Frontal cortex (tissue), 4 donors: ENCODE data around the gene AQP6. TPM values are rescaled to one million over a fixed set of nuclear protein-coding genes. Genes with fewer than 3 reads are reported as not detected.
"Not testable (repeated sequence)": the region's sequence is repeated elsewhere in the genome, so short reads cannot be mapped to it uniquely, and the experiment has no call there.

Source experiments
- DNase-seq, 2 donors: peaks; one replicate each; pipeline ENCODE4 v3.0.0; 2012; ENCODE audit warnings: low spot score in 2 of 2
- FAIRE-seq: peaks from 2 replicates; lab custom pipeline; 2012; peaks lifted over from hg19 to GRCh38; lab: Jason Lieb, UNC
- total RNA-seq: library from RNA; depleted of rRNA; stranded (reverse); fragments of >200 nt; gene quantifications from one replicate; pipeline ENCODE4 v1.2.3, GENCODE V29; 2014
- donor health status: control.
- donor health status: control.
- donor health status: control.

Gene AQP6
- total RNA-seq, 1 donor from 2014 or later: not detected

DNA sequence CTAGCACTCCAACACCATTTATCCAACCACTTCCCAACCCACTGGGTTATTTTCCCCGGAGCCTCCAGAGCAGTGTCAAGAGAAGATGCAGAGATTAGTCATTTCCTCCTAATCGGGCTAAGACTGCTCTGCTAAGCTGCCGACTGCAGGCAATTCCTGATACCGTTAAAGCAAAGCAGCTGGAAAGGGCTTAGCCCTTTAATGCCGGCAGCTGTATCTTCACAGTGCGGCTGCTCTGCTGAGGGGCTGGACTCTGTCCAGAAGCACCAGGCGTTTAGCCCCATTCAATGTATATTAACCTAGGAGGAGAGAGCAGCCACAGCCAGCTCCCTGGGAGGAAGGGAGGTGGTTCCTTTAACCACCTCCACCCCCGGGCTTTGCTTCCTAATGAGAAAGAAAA is 11.1 kb downstream of the AQP6 start:
- no peak for FAIRE-seq
- DNase-seq: no peak

DNA sequence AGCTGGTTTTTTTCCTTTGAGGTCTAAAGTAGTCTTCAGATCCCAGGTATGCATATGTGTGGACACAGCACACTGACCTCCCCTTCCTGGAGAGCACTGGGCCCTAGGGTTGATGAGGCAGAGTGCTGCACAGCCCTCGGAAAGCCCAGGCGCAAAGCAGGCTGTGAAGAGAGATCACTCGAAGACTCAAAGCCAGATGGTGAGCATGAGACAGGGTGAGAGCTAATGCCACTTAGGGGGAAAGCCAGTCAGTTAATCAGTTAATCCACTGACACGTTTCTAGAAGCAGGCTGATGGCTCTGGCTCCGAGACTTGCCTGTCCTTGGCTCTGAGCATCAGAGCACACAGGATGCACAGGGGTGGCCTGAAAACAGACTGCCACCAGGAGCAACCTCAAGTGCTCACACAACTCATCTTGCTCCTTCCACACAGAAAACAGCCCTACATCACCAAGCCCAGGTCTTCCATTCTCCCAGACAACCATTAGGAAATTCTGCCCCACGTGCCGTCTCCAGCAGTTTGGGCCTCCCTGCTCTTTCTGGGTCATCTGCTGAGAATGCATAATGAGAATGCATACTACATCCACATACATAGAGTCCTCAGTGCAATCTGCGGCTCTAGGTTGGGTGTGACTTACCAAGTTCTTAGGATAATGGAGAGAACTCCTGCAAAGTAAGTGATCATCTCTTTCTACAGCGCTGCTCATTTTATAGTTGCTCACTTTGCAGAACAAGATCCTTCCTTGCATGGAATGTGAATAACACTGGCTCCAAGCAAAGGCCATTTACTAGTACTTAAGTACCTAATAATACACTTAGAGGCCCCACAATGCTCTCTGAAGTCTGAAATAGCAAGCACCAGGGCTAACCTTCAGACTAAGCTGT is 12.0 kb downstream of the AQP6 start:
- DNase-seq (no peak), FAIRE-seq (no peak)

DNA sequence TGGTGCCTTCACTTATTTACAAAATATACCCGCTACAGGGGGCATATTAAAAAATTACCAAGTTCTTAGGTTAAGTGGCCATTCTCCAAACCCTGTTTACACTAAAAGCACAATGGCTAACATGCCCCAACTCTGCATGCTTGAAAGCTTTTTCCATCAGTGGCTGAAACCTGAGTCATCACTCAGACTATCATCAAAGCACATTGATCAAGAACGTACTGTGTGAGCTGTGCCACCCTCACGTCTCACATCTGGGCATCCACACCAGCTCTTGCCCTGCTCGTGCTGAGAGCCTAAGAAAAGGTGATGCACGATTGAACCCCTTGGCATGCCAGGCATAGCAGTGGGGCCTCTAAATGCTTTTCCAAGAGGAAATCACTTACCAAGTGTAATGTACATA is 13.2 kb downstream of the AQP6 start:
- FAIRE-seq: no peak
- DNase-seq: no peak

DNA sequence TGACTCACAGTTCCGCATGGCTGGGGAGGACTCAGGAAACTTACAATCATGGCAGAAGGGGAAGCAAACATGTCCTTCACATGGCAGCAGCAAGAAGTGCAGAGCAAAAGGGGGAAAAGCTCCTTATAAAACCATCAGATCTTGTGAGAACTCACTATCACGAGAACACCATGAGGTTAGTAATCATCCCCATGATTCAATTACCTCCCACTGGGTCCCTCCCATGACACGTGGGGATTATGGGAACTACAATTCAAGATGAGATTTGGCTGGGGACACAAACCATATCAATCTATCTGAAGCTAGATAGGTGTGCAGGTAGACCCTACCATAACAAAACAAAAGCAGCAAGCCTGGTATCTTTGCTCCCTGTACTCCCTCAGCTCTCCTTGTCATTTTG is 13.7 kb downstream of the AQP6 start:
- FAIRE-seq: not testable (repeated sequence)

DNA sequence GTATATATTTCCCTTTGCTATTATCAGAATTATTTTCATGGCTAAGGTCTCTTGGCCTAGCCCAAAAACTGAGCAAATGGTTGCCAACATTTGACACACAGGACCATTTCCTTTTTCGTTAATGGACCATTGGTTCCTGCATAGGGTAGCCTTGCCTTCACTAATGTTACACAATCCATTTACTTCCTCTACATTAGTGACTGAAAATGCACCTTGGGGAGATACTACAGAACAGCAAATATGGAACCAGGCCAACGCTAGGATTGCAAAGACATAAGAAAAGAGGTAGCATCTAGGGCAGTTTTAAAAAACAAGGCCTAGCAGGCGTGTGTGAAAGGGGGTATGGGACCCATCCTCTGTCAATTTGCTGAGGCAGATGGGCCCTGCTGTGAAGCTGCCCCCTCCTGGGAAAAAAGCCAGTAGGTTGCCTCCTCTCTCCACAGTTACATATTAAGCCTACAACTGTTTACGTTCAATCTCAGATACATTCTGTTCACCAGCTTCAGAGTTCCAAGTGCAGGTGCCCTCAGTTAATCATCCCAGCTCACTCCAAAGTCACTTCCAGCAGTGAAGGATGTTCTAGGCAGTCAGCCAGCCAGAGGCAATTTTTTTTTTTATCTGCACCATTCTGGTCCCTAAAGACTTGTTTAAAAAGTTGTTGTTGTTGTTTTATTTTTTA is 15.0 kb downstream of the AQP6 start:
- DNase-seq (no peak), FAIRE-seq (no peak)

More for the DNA sequence above, 13.7 kb downstream of the AQP6 start:
- not testable (repeated sequence) for DNase-seq

DNA sequence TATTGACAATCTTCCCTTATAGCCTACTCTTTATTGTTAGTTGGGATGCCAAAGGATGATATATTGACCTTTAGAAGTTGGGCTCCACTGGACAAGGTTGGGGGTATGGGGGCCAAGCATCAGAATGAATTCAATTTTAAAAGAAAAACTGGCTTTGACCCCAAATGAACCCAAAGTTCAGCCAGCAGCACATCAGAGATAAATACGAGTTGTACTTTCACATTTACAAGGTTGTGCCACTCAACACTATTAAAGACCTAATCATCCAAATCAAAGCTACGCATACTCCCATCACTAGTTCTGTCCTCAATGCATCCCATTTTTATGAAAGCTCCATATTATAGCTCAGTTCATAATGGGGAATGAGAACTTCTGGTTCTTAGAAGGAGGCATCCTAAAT is 16.7 kb downstream of the AQP6 start:
- DNase-seq, FAIRE-seq: not testable (repeated sequence)

DNA sequence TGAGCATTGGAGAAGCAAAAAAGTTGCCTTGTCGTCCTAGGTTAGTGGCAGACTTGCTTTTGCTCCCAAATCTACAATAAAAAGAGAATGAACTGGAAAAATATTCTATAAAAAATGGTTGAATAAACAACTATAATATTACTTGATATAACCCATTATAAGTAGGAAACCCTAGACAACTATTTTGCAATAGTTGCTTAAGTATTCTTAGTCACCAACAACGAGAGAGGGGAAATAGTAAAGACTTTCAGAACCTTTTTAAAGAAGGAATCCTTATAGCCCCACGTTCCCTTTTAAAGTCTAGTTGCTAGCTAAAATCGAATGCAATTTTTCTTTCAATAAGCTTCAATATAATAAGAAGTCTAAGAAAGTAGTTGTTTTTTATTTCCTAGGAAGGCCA is 17.5 kb downstream of the AQP6 start:
- FAIRE-seq: no peak
- DNase-seq: no peak

DNA sequence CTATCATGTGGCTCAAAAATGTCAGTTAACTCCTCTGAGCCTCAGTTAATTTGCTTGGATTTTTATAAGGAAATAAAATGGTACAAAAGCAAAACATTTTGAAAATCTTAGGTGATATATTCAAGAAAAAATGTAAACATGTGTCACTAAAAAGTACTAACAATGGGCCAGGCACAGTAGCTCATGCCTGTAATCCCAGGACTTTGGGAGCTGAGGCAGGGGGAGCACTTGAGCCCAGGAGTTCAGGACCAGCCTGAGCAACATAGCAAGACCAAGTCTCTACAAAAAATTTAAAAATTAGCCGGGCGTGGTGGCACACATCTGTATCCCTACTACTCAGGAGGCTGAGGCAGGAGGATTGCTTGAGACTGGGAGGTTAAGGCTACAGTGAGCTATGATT is 25.7 kb downstream of the AQP6 start:
- no peak for FAIRE-seq
- DNase-seq: no peak

DNA sequence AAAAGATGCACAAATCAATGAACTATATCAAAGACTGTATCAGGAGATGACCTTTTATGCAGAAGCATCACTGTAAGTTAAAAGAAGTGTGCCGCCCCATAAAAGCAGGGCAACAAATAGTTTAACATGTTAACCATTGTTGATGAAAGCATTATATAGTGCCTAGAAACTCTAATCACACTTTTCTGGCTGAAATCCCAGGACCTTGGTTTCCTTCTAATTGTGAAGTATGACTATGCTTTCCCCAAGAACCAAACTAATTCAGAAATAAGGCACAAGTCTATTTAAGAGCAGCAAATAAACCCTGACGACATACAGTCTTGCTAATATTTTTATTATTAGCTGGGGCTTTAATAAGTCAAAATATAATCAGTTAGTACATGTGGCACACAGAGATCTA is 30.8 kb downstream of the AQP6 start:
- no peak for FAIRE-seq
- no peak for DNase-seq

DNA sequence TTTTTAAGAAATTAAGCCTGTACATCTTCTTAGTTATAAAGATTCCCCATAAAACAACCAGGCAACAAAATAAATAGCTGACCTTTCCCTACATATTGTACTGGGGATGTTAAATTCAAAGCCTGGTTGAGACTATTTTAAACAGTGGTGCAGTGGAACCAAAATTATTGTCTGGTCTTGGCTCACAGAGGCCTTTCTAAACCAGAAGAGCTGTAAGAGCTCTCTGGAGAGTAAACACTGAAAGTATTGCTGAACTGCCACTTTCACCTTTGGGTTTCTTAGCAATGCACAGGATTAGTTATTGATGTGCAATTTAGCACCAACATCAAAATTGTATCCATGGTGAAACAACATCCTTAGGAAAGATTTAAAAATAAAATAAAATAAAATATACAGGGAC is 31.9 kb downstream of the AQP6 start:
- FAIRE-seq (no peak), DNase-seq (no peak)

DNA sequence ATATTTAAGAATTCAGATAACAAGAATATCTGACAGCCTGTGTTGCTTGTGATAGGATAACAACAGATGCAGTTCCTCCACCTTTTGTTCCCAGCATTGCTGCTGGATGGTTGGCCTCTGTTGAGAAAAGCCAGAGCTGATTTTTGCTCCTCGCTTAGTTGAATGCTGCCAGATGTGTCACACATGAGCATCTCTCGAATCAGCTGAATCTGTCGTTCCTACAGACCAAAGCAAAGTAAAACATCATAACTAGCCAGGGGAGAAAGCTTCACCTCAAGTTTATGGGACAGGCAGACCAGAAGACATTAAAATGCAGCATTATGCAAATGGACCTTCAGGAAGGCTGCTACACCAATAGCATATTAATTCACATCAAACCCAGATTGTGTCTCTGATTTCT is 32.4 kb downstream of the AQP6 start:
- no peak for FAIRE-seq
- no peak for DNase-seq

DNA sequence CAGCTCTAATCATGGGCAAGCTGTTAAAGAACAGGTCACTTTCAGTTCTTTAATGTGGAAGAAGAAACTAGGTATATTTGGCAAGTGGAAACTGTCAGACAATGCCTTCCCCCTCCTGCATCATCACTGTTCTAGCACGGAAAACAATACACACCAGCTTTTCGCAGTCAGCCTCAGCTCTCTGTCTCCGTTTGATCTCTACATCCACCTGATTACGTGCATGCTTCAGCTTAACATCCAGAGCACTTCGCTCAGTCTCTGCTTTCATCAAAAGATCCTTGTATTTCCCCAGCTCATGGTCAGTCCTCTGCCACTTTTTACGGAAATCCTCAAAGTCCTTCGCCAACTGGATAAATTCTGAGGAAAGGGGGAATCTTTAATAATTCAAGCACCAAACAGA is 33.5 kb downstream of the AQP6 start:
- FAIRE-seq (no peak), DNase-seq (no peak)

DNA sequence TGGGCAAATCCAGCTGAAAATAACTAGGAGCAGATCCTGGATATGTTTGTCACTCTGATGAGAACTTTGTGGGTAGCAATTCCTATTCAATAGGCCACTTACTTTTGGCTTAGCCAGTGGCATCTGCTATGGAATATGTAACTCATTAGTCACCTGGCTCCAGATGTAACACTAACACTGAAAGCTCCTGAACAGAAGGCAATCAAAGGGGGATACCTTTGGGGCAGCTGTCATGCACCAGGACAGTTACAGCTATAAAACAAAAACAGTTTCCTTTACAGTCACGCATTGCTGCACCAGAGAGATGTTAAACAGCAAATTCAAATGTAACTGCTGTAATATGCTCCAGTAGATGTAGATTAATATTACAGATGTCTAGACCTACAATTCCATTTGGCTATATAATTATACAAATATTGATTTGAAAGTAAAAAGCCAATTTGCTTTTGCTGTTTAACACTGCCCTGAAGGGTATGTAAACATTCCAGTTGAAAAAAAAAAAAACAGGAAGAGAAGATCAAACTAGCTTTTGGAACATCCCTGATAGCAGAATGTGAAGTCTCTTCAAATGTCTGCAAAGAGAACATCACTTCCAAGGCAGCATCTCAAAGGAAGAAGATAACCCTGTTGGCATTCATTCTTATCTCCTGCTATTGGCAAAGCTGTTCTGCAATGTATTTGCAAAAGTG is 34.2 kb downstream of the AQP6 start:
- FAIRE-seq: no peak
- DNase-seq: no peak

DNA sequence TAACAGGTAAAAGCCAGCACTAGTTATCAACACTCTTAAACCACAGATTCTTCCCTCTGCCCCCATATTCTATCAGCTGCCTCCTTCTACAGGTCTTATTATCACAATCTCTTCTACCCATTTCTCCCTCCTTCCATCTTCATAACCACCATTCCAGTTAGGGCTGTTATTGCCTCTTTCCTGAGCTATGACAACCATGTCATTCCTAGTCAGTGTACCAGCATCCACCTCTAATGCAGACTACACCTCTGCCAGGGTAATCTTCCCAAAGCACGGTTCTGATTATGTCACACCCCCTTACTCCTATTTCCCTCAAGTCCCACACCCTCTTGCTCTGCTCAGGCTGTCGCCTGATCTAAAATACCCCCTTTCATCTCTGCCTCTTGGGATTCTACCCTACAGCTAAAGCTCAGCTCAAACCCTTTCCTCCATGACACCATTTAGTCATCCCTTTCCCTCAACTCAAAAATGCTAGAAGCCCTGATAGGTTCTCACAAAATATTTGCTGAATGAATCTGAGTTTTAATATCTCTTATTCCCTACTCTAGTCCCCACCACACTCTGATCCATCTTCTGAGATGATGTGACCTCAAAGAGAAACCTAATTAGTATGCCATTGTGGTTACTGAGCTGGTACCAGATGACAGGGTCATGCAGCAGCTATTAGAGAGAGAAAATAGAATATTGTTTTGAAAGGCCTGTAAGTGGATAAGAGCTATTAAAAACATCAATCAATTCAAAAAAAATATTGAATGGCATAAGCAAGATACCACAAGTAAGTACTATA is 40.8 kb downstream of the AQP6 start:
- DNase-seq (no peak), FAIRE-seq (no peak)

DNA sequence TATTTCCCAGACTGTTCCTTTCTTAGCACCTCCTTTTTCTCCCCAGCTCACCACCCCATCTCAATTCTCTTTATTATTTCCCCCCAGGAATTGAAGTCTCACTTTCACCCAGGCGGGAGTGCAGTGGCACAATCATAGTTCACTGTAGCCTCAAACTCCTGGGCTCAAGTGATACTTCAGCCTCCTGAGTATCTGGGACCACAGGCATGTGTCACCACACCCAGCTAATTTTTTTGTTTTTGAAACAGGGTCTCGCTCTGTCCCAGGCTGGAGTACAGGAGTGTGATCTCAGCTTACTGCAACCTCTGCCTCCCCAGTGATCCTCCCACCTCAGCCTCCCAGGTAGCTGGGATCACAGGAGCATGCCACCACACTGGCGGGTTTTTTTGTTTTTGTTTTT is 41.6 kb downstream of the AQP6 start:
- FAIRE-seq: no peak
- no peak for DNase-seq

DNA sequence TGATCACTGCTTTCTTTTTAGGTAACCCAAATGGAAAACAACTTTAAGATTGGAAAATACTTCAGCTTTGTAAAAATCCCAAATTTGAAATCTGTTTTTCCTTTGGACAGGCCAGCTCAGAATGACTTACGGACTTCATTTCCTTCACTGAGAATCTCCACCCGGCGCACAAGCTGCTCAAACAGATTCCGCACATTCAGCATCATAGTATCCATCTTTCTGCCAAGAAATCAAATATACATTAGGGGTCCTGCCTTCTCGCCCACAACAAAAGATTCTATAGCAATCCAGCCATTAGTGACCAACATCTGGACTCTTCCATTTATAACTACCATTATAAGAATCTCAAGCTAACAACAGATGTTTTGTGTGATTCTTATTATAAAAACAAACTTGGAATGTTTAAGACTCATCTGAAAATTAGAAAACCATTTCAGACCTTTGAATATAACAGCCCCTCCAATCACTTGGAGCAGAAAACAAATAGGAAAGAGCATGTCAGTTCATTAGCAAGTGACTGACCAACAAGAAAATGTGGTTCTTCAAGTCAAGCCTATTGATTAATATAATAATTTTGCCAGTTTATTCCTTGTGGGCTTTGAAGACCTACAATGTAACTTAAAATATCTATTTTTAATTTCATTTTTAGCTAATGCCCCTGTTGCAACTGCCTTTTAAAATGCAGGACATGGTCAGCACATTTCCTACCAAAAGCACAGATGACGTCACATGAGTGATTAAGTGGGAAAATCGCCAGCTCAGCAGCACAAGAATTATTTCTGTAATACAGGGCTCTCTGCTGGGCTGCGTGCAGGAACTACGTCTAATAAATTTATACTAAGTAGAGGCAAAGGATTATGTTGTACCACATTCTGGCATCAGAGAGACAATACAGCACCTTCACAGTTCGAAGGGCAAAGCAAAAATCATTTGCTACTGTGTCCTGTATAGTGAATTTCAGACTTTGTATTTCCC is 44.0 kb downstream of the AQP6 start:
- no peak for FAIRE-seq
- DNase-seq: peak in 1 of 2 donors; percentile 46

DNA sequence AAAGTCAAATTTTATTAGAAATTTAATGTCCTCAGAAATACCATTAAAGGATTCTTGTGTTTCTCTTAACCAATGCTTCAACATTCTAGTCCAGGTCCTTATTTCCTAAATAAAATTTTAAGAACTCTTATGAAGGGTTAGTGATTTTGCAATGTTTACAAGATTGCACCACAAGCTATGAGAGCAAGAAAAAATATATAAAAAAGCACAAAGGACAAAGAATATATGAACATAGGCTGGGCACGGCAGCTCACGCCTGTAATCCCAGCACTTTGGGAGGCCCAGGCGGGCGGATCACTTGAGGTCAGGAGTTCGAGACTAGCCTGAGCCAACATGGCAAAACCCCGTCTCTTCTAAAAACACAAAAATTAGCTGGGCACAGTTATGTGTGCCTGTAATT is 44.9 kb downstream of the AQP6 start:
- no peak for DNase-seq
- no peak for FAIRE-seq

DNA sequence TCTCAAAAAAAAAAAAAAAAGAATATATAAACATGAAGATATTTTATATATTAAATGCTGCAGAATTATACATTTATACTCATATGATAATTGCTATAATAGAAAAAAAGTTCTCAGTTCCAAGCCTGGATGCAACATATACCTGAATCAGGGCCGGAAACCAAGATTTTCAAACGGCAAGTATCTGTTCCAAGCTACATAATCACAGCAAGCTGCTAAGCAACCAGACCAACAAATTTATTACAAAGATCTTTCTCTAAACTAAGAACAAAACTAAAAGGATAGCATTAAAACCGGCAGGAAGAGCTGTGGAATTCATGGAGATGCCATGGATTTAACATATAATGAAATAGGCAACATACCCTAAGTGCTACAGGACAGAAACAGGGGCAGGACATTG is 45.4 kb downstream of the AQP6 start:
- no peak for DNase-seq
- FAIRE-seq: no peak

DNA sequence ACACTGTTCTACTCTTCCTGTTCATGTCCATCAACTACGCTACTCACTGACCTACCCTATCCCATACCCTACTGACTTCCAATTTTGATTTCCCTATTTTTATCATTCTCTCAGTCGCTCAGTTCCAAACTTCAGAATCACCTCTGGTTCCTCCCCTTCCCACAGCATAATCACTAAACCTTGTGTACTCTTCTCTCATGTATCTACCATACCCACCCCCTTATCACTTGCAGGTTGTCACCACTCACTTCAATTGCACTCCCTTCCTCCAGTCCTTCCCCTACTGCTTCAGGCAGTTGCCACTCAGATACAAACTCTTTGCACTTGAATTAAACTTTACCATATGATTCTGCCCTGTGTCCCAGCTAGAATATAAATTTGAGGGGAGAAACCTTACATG is 46.2 kb downstream of the AQP6 start:
- no peak for DNase-seq
- no peak for FAIRE-seq
